ENCODE results near the gene MATN1.
"Not testable (repeated sequence)": the region's sequence is repeated elsewhere in the genome, so short reads cannot be mapped to it uniquely, and the experiment has no call there.

The MATN1 gene, protein sequence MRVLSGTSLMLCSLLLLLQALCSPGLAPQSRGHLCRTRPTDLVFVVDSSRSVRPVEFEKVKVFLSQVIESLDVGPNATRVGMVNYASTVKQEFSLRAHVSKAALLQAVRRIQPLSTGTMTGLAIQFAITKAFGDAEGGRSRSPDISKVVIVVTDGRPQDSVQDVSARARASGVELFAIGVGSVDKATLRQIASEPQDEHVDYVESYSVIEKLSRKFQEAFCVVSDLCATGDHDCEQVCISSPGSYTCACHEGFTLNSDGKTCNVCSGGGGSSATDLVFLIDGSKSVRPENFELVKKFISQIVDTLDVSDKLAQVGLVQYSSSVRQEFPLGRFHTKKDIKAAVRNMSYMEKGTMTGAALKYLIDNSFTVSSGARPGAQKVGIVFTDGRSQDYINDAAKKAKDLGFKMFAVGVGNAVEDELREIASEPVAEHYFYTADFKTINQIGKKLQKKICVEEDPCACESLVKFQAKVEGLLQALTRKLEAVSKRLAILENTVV

GRCh38 chr1:30723331-30723755 is at the start of gene MATN1:
TSS of gene MATN1 (minus strand) at chr1:30723585. CDS start at chr1:30723551, 34 bp downstream.
- DNase-seq, result no peak

GRCh38 chr1:30771005-30771404 is 47.6 kb upstream of the MATN1 start:
- no peak for DNase-seq

GRCh38 chr1:30770150-30770549 is 46.8 kb upstream of the MATN1 start:
- no peak for DNase-seq

- no peak for DNase-seq
Observed at GRCh38 chr1:30768830-30769718, 45.7 kb upstream of the MATN1 start.

DNA sequence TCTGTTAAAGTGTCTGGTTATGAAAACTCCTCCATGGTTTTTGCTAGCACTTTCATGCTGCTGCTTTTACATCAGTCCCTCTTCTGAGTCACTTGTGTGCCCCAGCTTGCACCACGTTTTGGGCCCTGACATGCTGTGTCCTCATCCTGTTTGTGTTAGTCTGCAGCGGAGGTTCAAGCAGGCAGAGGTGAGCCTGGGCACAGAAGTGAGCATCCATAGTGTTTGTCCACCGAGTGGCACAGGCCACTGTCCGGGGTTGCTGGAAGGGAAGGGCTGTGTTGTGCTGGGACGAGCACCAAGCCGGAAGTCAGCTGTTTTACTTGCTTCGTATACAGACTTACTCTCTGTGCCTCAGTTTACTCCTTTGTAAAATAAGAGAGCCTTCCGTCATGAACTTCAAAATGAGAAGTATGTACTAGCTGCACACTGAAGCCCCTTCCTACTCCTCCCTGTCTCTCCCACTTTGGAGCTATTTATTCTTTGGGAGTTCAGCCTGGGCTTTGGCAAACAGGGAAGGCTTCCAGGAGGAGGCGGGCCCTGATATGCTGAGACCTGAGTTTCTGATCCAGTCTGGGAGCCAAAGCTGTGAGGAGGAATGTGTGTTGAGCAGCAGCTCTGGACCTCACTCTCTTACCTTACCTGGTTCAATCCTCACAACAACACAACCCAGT is 44.9 kb upstream of the MATN1 start:
- DNase-seq, result no peak

- DNase-seq, result not testable (repeated sequence)
Observed at GRCh38 chr1:30766948-30767347, 43.6 kb upstream of the MATN1 start.

DNA sequence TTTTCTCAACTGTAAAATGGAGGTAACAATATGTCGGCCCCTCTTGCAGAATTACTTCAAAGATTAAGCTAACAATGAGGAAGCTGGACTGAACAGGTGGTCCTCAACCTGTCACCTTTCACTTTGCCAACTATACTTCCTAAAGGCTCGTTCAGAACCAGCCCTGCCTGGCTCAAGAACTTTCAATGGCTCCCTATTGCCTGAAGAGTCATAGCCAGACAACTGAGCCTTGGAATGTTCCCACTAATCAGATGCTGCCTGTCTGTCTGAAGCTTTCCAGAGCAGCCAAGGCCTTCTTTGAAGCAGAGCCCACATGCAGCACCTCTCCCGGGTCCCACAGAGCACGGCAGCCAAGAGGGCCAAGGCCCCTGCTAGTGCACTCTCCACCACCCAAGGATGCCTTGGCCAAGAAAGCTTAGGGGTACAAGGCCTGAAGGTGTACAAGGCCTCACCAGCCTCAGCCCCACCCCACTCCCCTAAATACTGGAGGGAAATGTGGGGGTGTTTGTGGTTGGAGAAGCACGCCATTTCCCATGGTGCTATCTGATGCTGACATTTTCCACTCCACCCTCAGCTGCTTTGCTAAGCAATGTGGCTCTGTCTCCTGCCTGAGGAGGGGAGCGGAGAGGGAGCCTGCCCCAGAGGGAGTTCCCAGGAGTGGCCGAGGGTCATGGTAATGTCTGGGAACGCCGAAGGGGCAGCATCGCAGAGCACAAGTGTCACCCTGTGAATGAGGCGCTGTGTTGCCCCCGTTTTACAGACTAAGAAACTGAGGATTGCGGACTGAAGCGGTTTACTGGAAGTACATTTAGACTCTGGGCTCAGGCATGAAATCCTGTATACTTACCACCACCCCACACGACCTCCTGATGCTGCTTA is 42.4 kb upstream of the MATN1 start:
- no peak for DNase-seq

DNA sequence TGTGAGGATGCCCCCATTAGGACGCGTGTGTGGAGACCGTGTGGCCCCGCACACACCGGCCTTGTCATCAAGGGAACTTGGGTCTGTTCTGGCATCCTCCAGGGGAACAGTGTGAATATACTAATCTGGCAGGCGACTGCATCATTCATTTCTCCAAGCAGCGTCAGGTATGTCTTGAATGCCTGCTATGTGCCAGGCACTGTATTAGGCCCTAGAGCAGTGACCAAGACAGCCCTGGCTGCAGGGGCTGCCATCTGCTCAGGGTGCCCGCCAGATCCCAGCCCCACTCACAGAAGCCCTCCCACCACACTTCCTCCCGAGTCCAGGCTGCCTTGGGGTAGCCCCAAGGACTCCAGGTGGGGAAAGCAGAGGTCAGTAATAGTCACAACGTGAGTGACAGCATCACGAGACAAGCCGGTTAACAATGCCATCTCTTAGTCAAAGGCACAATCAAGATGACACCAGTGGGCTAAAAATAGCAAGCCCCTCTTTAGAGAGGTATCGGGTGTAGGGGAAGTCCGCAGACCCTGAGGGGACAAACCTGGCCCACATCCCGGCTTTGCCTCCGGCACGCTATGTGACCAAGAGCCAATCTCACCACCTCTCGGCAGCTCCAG is 41.7 kb upstream of the MATN1 start:
- DNase-seq, result no peak

- DNase-seq, result no peak
Observed at GRCh38 chr1:30764396-30764795, 41.0 kb upstream of the MATN1 start.

GRCh38 chr1:30763651-30764248 is 40.4 kb upstream of the MATN1 start:
- DNase-seq, result no peak

- no peak for DNase-seq
Observed at GRCh38 chr1:30762930-30763650, 39.7 kb upstream of the MATN1 start.

DNA sequence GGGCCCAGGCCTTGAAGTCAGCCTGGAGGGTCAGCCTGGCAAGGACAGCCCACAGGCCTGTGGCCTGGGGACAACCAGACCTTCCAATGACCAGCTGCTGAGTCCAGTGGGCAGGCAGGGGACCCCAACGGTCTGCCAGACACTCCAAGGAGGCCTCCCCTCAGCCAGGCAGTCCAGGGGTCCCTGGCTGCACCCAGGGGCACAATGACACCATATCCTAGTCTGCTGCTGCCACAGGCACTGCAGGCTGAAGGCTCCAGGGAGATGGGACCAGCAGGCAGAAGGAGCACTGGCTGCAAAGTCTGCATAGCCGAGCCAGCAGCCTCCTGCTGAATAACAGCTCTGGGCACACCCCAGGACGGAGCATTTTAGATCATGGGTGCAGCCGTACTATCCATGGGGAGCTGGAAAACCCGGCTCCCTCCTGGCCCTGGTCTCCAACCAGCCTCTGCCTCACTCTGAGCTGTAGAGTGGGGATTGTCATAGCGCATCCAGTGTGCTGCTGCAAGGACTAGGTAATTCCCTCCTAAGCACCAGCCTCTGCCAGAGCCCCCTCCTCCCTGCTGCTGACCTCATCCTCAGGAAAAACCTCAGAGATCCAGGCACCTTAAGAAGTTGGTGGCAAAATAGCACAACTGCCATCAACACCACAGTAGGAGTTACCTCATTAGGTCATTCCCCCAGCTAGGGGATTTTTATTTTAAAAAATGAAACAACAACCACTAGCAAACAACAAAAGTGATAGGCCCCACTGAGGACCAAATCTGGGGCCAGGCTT is 39.0 kb upstream of the MATN1 start:
- no peak for DNase-seq

DNA sequence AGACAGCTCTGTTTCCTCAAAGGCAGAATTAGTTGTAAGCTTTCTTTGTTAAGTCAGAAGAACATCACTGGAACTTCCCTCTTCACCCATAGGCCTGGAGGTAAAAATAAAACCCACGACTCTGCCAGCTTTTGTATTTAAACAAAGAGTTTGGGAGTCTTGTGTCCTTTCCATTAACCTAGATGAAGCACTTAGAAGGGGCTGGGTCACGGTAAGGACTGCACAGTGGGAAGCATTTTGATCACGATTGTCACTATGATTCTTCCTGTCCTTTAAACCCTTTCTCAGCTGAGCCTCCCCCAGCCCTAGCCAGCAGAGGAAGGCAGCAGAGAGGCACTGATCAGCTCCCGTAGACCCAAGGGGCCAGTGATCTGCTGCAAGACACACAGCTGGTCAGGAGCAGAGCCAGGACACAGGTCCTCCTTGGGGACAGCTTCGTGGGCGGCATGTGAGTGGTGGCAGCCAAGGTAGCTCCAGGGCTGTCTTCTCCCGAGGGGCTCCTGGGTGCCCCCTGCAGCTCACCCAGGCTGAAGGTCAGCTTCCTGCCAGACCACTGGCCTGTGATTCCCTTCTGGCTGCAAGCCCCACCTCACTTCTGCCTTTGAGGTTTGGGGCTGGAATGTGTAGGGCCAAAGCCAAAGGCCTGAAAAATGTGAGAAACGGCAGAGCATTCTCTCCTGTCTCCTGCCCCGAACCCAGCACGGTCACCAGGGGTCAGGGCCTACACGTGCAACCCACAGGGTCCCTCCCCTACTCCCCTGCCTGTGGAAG is 38.2 kb upstream of the MATN1 start:
- DNase-seq, result no peak

DNA sequence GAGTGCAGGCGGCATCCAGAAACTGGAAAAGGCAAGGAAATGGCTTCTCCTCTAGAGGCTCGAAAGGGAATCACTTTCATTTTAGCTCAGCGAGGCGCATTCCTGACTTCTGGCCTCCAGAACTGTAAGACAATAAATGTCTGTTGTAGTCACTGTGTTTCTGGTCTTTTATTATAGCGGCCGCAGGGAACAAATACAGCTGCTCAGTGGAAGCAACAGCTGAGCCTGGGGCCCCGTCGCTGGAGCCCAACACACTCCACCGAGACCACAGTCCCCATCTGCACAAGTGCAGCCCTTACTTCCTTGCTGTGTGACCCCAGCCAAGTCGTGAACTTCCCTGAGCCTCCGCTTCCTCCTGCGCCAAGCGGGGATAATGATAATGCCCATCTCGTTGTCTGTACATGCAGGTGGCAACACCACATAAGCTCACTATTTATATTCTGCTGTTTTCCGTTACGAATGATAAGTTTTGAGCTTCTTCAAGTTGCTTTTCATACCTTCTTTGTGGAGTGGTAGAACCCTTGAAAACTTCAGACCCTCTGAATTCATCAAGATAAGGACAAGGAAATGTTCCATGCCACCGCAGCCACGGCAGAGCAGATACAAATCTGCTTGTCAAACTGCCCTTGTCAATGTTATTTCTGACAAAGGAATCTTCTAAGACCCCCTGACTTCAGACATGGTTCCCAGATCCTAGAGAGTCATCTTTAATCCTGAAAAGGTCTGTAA is 37.4 kb upstream of the MATN1 start:
- no peak for DNase-seq

DNA sequence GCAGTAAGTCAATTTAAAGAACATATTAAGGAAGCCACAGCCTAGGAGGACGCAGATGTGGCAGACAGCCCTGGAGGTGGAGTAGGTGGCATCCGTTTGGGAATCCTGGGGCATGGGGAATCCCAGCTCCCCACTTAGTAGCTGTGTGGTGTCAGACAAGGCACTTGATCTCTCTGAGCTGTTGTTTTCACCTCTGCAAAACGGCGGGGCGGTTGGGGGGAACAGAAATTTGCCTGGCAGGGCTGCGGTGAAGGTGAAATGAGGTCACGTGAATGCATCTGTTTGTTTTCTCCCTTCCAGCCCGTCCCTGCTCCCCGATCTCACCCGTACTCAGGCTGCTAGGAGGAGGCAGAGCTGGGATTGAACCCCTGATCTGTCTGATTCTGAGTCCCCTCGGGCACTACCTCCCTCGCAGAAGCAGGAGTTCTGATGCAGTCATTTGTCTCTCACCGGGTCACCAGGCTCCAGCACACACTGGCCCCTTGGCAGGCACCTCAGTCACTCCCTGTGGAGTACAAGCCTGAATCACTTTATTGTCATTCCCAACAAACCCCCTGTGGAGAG is 36.4 kb upstream of the MATN1 start:
- DNase-seq, result no peak

DNA sequence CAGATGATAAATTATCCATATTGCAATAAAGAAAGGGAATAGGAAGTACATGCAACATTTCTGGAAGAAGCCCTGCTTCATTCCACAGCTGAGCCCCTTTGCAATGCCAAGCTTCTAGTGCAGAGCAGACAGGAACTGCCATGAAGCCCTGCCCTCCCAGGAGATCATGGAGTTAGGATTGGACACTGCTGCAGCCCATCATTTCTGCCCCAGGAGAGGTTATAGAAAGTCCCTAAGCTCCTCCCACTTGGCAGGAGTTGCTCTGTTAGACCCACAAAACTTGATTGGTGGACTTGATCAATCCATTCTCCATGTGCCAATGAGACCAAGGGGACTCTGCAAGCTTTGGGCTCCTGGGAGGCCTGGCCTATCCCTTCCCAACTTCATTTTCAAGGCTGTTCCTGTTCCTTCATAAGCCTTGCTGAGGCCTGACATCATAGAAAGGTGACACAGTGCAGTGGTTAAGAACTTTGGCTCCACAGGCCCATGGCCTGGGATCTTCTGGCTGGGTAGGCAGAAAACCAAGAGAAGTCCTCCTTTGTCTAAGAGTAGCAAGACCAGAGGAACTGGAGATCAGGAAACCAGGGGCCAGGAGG is 35.5 kb upstream of the MATN1 start:
- no peak for DNase-seq

DNA sequence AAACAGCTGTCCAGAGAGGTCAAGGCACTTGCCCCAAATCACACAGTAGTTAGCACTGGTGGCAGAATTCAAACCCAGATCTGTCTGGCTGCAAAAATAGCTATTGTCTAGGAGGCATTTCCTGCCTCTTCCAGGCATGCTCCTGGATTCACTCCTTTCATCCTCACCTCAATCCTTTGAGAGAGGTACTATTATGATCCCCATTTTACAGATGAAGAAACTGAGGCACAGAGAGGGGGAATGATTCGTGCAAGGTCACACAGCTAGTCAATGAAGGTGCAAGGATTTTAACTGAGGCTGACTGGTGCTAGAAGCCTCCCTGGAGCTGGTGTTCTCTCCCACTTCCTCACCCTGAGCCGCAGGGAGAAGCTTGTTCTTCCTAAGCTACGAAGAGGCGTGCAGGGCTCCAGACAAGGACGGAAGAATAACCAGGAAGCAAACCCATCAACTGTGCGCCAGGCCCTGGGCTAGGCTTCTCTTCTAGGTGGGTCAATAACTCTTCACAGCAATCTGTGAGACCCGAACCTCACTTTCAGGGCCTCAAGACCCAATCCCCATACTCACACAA is 34.8 kb upstream of the MATN1 start:
- no peak for DNase-seq

Data from NCI-H345 (cell line).